Activated gamma-delta T cell (primary cell): ENCODE results near the gene SLC9B2.

ENCODE experiments used
- DNase-seq: peaks from one replicate; lab custom pipeline; 2025; lab: John Stamatoyannopoulos, UW

Gene SLC9B2

DNA sequence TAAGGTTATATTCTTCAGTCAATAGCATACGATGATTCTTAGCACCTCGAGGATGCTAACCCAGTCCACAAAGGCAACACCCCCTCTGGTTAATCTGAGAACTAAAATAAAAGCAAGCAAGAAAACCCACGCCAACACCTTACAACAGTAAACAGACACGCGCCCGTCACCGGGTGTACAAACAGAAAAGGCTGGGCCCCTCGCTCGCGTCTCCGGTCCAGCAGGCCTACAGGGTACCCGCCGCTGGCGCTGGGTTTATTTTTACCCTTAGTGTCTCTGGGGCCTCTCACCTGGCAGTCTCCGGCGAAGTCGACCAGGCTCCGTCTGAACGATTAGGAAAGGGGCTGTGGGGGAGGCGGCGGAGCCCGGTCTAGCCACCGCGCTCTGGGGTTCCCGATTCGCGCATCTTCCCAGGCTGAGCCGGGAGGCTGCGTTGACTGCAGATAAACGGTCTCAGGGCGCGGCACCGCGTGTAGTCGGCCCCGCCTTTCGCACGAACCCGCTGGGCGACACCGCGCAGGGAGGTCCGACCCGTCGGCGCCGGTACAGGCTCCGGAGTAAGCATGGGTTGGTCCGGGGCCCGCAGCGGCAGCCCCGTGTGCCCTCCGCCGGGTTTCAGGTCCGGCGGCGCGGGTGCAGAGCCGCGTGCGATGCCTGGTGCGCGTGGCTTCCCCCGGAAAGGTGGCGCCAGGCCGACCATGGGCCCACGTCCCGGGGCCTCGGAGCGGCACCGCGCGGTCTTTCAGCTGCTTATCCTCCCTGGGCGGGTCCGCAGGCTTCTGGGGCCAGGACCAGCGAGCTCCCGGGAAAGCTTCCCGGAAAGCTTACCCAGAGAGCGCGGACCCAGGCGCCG, 441 bp downstream of the SLC9B2 start:
- peak; percentile 41 for DNase-seq

DNA sequence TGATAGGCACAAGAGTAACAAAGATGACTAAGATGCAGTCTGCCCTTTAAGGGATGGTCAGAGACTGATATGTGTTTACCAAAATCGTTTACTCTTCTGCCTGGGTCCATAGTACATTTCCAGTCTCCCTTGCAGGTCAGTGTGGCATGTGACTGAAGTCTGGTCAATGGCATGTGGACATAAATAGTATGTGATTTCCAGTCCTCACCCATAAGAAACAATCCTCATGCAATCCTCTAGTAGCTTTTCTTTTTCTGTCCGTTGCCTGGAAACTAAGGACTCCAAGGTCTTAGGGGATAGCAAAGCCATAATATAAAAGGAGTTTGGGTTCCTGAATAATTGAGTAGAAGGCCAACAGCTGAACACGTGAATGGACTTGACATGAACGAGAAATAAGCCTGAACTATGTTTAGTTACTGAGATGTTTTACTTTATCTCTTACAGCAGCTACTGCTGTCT, 1.1 kb downstream of the SLC9B2 start:
- DNase-seq: no peak

DNA sequence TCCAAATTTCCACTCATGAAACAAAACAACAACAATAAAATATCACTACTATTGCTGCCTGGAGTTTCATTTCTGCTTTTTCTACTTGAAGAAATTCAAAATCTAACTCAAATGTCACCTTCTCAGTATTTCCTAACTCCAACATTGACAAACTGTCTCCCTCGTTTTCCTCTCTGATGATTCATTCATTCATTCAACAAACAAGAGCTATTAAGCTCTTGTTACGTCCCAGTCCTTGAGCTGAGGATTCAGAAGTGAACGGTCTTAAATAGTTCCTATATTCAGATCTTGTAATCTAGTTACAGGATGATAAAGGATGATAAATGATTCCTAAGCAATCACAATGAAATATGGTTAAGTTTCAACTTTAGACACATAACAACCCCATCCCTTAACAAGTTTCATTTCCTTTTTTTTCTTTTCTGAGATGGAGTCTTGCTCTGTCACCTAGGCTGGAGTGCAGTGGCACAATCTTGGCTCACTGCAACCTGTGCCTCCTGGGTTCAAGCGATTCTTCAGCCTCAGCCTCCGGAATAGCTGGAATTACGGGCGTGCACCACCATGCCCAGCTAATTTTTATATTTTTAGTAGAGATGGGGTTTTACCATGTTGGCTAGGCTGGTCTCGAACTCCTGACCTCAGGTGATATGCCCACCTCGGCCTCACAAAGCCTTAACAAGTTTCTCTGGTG, 1.7 kb downstream of the SLC9B2 start:
- no peak for DNase-seq

DNA sequence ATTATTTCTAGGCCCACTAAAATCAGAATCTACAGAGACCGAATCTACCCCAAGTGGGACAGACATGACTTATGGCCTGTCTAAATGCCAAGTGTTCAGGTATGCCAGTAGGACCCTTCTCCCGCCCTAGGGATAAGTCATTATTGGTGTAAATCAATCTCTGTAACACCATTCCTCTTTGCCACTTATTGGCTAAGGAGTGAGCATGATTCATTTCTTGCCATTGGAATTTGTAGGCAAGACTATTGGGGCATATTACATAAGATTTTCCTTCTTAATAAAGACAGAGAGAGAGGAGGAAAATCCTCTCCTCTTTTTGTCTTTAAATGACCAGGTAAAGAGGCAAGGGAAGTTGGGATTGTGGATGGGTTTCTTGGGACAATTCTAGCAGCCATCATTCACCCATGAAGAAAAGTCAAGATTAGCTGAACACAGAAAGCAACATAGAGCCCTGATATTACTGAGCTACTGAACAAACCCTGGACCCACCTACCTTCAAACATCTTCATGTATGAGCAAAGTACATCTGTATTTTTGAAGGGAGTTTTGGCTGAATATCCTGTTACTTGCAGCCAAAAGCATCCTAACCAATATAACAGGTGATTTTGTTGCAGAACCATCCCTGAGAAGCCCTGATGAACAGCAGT, 2.6 kb downstream of the SLC9B2 start:
- no peak for DNase-seq

DNA sequence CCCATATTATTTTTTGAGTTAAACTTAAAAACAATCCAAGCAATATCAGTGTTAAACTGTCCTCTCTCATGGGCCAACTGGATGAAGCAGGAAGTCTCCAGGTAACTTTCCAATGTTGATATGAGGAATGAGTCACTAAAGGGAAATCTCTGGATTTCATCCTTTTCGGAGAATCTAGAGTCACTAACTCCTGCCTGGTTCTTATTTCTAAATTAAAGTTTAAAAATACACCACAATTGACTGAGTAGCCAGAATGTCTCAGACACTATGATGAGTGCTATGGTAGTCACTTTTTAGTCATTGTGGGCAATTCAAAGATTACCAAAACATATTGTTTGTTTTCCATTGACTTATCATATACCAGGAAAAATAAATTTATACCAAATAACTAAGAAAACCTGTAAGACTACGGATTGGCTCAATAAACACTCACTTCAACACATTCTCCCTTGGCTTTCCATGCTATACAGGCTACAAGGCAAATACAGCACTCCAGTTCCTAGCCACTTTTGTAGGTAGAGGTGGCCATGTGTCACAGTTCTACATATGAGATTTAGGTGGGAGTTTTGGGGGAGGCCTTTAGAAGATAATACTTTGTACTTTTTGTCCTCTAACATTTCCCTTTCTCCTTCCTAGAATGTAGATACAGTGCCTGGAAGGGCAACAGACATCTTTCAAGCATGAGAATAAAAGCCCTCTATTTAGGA, 8.6 kb downstream of the SLC9B2 start:
- no peak for DNase-seq

DNA sequence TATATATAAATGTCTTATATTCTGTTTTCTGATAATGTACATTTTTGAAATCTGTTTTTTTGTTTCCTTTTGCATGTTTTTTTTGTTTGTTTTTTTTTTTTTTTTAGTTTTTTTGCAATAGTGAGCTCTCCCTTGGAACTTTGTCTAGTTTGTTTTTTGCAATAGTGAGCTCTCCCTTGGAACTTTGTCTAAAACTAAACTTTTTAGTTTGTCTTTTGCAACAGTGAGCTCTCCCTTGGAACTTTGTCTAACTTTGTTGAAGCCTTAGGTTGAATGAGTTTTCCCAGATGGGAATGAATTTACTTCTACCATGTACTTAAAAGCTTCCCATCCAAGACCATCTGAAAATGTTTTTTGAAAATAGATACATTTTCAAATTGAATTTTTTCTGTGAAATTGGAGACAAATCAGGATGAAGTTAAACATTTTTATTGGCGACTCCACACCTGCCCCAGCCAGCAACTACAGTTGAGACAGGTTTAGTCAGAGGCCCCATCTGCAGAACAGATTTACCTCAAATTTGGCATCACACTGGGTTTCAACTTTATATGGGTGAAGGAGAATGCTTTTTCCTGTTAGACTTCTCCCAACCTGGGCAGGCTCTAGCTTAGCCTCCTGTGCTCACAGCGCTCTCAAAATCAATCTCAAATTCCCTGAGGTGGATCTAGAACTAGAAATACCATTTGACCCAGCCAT, 16.0 kb downstream of the SLC9B2 start:
- DNase-seq: no peak

DNA sequence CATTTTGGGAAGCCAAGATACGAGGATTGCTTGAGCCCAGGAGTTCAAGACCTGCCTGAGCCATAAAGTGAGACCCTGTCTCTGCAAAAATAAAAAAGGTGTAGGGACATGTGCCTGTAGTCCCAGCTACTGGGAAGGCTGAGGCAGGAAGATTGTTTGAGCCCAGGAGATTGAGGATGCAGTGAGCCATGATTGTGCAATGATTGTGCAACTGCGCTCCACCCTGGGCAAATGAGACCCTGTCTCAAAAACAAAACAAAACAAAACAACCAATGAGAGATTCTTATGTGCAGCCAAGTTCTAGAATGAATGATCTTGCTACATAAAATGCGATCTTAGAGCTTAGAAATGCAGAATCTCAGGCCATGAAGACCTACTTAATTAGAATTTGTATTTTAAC, 22.5 kb downstream of the SLC9B2 start:
- no peak for DNase-seq

DNA sequence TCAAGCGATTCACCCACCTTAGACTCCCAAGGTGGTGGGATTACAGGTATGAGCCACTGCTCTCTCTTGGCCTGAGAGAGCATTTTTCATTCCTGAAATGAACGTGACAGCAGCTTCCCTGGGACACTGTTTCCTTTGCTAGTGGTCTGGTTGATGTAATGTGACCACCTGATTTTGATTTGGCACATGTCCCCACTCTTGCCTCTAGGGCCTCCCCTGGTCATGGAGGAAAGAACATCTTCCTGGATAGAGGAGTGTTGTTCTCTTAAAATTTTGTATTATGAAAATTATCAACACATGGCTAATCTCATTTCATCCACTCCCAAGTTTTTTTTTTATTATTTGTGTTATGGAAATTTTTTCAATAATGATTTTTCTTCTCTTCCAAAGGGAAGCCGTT, 23.8 kb downstream of the SLC9B2 start:
- no peak for DNase-seq

DNA sequence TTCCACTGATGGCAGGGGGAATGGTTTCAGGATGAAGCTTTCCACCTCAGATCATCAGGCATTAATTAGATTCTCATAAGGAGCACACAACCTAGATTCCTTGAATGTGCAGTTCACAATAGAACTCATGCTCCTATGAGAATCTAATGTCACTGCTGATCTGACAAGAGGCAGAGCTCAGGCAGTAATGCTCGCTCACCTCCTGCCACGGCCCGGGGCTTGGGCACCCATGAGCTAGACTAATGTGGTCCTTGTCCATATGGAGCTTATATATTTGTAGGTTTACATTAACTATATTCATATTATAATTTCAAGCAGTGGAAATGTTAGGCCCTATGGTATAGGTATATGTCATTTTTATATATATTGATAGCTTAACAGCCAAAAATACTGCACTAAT, 24.4 kb downstream of the SLC9B2 start:
- DNase-seq: no peak

DNA sequence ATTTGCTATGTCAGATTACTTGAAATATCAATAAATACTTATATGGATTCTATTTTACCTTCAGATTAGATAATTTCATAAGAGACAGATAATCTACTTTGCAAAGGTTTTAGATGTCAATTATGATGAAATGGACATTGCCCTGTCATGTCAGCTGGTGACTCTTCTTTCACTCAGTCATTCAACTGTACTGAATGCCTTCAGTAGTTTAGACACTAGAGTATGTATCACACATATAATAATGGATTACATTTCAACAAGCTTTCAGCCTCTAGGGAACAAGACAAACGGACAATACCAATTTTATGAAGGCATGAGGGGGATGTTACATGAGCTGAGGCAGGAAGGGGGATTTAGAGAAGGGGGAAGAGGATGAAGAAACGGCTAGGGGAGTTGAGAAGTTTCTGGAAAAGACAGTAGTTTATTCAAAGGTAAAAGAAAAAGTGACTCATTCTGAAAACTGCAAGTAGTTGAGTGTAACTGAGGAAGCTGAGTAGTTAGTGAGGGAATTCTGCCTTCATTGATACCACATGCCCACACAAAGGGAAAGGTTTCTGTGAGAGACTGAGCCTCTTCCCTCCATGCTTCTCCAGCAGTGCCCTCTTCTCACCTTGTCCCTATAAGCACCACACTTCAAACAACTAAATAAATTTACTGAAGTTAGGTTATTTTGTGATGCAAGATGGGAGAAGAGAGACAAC, 25.7 kb downstream of the SLC9B2 start:
- DNase-seq: no peak

DNA sequence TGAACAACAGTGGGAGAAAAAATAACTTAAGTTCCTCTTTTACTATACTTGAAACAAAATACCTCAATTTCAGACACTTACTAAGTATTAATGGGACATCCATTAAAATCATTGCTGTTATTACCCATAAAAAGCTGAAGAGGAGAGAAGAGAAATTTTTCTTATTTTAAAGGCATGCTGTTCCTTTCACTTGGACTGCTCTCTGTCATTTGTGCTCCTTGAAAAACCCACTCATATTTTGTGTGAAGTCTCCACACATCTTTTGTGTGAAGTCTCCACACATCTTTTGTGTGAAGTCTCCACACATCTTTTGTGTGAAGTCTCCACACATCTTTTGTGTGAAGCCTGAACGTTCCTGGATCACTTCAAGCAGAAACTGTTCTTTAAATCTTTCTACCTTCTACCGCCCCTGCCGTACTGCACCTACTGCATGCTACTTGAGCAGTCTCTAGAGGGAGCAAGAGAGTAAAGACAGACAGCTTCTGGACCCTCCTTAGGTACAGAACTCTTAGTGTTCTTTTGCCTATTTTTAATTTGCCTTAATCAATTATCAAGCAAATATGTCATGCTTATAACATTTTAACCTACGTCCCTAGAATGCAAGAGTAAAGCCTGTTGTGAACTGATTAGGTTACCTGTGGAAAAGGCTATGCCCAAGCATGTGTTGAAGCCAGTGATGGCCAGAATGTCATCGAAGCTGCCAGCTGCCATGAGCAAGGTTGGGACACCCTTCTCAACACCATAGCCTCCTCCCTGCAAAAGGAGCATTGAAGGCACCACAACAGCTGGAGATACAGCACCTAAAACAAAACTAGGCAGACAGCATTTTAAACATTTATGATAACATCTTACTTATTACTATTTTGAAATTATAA, 29.9 kb downstream of the SLC9B2 start:
- DNase-seq: no peak

DNA sequence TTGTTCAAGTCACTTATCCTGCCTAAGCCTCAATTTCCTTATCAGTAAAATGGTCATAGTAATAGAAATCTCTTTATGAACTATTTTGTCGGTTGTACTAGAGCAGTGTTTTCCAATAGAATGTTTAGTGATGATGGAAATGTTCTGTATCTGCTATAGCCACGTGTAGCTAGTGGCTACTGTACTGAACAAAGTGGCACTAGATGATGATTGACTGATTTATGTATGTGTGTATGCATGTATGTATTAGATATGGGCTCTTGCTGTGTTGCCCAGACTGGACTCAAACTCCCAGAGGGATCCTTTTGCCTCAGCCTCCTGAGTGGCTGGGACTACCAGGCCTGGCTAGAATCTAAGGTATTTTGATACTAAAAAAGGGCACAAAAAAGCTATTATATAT, 32.4 kb downstream of the SLC9B2 start:
- DNase-seq: no peak

DNA sequence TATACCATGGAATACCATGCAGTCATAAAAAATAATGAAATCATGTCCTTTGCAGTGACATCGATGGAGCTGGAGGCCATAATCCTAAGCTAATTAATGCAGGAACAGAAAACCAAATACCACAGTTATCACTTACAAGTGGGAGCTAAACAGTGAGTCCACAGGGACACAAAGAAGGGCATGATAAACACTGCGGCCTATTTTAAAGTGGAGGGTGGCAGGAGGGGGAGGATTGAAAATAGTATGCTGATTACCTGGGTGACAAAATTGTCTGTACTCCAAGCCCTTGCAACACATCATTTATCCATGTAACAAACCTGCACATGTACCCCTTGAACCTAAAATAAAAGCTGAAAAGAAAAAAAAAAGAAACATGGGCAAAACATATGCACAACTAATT, 40.4 kb downstream of the SLC9B2 start:
- DNase-seq: no peak

DNA sequence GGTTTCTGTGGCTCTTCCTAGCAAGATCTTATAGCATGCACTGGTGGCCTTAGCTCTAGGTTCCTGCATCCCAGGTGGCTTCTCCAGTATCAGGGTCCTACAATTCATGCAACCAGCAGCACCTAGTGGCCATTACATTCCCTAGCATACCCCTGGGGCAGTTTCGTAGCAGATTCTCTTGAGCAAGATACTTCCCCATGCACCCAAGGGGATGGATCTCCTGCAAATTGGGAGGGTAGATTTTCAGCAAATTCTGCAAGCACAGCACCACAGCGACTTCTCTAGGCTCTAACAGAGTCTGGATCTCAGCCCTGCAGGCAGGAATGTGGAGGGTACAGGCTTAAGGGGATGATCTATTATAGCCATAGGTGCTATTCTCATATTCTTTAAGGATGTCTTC, 44.0 kb downstream of the SLC9B2 start:
- DNase-seq: no peak

DNA sequence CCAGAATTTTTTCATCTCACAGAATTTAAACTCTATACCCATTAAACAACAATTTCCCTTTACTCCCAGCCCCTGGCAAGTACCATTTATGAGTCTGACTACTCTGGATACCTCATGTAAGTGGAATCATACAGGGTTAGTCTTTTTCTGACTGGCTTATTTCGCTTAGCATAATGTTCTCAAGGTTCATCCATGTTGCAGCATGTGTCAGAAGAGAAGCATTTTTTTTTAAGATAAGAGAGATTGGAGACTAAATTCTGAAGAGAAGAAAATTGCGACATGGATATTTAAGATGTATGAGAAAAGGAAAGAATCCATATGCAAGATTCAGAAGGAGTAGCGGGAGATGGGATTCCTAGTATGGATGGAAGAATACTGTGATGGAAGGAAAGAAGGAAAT, 45.8 kb downstream of the SLC9B2 start:
- DNase-seq: no peak

DNA sequence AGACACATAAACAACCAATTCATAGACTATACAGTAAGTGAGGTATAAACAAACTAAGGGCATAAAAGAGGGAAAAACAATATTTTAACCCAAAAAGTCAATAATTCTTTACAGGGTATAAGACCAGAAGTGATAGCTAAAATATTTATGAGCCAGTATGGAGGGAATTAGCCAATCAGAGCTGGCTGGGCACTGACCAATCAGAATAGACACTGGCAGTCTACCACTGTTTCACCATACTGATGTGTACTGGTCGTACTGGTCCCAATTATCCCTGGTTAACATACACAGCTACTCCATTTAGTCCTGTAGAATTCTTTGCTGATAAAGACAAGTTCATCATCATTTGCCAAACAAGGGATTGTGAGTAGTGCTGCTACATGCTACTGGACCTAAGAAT, 47.3 kb downstream of the SLC9B2 start:
- DNase-seq: no peak

DNA sequence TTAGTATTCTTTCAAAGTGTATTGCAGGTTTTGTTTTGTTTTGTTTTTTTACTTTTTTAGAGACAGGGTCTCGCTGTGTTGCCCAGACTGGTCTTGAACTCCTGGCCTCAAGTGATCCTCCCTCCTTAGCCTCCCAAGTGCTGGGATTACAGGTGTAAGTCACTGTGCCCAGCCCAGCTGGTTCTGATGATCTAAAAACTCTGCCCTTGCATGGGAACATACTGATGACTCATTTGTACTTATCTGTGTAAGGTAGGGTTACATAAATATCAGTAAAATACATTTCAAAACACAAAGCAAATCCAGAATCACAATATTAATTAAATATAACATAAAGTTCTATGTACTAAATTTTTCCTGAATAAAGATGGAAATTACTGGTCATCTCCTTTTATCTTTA, 49.7 kb downstream of the SLC9B2 start:
- no peak for DNase-seq

DNA sequence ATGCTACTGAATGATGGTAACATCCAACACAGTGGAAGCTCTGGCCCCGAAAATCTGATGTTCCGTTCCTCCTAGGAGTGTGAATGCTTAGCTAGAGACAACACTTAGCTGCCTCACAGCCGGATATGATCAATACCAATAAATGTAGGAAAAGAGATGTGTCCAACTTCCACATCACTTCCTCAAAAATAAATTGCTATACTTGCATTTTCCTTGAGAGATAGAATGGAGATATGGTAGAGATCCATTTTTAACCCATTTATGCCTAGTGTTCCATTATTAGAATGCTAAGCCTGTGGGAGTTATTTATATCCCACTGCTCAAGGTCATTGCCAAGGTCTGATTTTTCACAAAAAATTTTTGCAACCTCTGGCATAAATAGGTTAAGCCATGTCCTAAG, 51.6 kb downstream of the SLC9B2 start:
- DNase-seq: no peak

DNA sequence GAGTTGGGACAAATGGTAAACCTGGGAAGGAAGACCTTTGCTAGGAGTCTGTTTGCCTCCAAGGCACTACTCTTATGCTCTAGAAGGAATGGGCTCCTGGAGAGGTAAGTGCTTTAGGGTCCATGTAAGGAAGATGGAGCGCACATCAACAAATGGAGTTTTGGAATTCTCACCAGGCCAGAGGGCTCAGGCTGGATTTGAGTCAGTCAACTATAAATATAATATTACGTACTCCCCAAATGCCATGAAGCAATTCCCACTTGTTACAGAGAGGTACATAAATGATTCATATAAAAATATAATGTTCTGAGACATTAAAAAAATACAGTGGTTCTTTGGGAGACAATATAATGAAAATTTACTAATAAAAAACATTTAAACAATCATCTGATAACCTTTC, 55.4 kb downstream of the SLC9B2 start:
- DNase-seq: no peak
